ENCODE results near the gene TNNT2. TPM values are rescaled to one million over a fixed set of nuclear protein-coding genes. Genes with fewer than 3 reads are reported as not detected.
A peak's percentile ranks its signal among the peaks of the same experiment; 100 is the strongest.

TNNT2 gene
- total RNA-seq, 1 donor from 2014 or later, result 13.2 TPM

DNA sequence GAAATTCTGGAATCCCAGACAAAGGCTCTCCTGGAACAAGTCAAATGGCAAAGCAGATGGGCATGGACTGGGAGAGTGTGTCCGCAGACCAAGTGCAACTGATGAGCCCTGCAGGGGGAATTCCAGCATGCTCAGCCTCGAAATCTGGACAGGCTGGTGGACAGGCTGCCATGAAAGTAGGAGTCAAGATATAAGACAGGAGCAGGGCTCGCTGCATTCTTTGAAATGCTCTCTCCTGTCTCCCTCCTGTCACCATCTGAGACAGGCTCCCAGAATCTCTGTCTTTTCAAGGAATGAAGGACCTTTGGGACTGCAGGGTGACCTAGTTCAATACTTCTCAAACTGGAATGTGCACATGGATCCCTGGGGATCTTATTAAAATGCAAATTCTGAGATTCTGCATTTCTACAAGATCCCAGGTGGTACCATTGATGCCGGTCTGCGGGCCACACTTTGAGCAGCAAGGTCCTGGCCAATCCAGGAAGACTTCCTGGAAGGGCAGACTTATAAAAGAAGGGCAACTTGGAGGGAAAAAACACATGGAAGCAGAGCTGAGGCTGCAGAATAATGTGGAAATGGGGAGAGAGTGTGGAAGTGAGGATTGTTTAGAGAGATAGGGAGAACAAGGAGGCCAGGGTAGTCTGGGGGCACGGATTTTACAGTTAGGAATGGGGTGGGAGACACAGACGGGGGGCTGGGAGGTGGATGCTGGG lies 29.8 kb downstream of the TNNT2 start:
- Histone ChIP-seq H3K4me1 (peaks cover 10% of the 10 kb centered on the region), H3K27me3 (no peaks in the 10 kb centered on the region), H3K4me3 (no peak overlapping the region), H2AFZ (replicated peaks) (peak overlapping the region; percentile 86), H3K27ac (no peak overlapping the region), H3F3A (ENCODE audit: low read depth) (peaks cover 3% of the 10 kb centered on the region), H3K9me3 (ENCODE audit: low read depth) (no peaks in the 10 kb centered on the region), H3K4me2 (no peak overlapping the region), H3K9ac (no peak overlapping the region), H3K36me3 (no peaks in the 10 kb centered on the region), H3K79me2 (ENCODE audit: low read depth) (no peaks in the 10 kb centered on the region), H4K20me1 (ENCODE audit: low read depth) (no peaks in the 10 kb centered on the region)
- Mint-ChIP-seq H3K36me3 (no peaks in the 10 kb centered on the region), H3K9me3 (no peaks in the 10 kb centered on the region), H3K27ac (no peak overlapping the region), H3K27me3 (ENCODE audit: insufficient read depth, low read depth) (no peaks in the 10 kb centered on the region), H3K4me3 (no peak overlapping the region), H3K4me1 (peaks cover 19% of the 10 kb centered on the region)
- no peak for DNase-seq (ENCODE audit: low spot score)
- TF ChIP-seq EZH2phosphoT487 (IDR thresholded peaks at IDR 0.05) (no peak), EZH2 (IDR thresholded peaks at IDR 0.05) (no peak)
- TF ChIP-seq, protein P1, sequence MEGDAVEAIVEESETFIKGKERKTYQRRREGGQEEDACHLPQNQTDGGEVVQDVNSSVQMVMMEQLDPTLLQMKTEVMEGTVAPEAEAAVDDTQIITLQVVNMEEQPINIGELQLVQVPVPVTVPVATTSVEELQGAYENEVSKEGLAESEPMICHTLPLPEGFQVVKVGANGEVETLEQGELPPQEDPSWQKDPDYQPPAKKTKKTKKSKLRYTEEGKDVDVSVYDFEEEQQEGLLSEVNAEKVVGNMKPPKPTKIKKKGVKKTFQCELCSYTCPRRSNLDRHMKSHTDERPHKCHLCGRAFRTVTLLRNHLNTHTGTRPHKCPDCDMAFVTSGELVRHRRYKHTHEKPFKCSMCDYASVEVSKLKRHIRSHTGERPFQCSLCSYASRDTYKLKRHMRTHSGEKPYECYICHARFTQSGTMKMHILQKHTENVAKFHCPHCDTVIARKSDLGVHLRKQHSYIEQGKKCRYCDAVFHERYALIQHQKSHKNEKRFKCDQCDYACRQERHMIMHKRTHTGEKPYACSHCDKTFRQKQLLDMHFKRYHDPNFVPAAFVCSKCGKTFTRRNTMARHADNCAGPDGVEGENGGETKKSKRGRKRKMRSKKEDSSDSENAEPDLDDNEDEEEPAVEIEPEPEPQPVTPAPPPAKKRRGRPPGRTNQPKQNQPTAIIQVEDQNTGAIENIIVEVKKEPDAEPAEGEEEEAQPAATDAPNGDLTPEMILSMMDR (IDR thresholded peaks at IDR 0.05), result no peak

DNA sequence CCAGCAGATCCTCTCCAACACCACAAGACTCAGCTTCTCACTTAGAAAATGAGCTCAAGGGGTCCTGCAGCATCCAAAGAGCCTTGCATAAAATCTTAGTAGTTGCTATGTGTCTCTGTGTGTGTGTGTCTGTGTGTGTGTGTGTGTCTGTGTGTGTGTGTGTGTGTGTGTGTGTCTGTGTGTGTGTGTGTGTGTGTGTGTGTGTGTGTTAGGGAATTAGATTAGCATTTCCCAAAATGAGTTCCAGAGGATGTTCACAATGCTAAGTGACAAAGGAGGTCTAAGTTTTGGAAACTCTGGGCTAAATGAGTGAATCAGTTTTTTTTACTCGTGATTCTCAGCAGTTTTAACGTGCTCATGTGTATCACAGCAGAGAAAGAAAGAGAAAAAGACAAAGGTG lies 30.5 kb downstream of the TNNT2 start:
- TF ChIP-seq EZH2 (IDR thresholded peaks at IDR 0.05) (no peak), EZH2phosphoT487 (IDR thresholded peaks at IDR 0.05) (no peak)
- TF ChIP-seq, protein P1 (IDR thresholded peaks at IDR 0.05), result no peak
- DNase-seq (ENCODE audit: low spot score), result no peak

DNA sequence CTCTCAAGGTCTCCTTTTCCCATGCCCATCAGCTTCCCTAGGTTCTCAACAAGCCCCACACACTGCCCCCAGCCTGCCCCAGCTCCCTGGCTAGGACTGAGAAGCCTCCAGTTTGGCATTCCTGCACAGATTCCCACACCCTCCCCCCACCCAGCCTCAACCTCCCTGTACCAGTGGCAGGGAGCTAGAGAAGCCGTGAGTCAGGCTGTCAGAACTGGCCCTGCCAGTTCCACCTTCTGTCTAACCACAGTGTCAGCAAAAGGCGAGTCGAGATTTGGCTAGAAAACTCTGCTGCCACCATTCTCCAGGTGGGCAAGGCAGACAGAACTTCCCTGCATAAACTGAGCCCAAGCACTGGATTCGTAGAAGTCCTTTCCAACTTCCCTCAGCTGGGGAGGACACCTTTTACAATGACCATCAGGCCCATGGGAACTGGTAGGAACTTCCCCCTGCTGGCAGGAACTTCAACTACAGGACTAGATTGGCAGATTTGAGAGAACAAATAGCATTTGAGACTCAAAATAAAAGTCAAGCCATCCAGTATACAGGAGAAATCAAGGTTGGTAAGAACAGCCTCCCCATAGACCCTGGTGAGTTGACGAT lies 31.0 kb downstream of the TNNT2 start:
- TF ChIP-seq EZH2 (IDR thresholded peaks at IDR 0.05) (no peak), EZH2phosphoT487 (IDR thresholded peaks at IDR 0.05) (no peak)
- TF ChIP-seq, protein P1 (IDR thresholded peaks at IDR 0.05), result peak; percentile 71
- Histone ChIP-seq H3K27me3 (no peaks in the 10 kb centered on the region), H3K4me3 (no peak overlapping the region), H3K9me3 (ENCODE audit: low read depth) (no peaks in the 10 kb centered on the region), H3F3A (ENCODE audit: low read depth) (peaks cover 3% of the 10 kb centered on the region), H3K79me2 (ENCODE audit: low read depth) (no peaks in the 10 kb centered on the region), H3K27ac (no peak overlapping the region), H3K4me1 (peaks cover 10% of the 10 kb centered on the region), H3K9ac (no peak overlapping the region), H4K20me1 (ENCODE audit: low read depth) (no peaks in the 10 kb centered on the region), H2AFZ (replicated peaks) (peak overlapping the region; percentile 61), H3K36me3 (no peaks in the 10 kb centered on the region), H3K4me2 (no peak overlapping the region)
- Mint-ChIP-seq H3K9me3 (no peaks in the 10 kb centered on the region), H3K36me3 (no peaks in the 10 kb centered on the region), H3K27ac (peak overlapping the region; percentile 31), H3K27me3 (ENCODE audit: insufficient read depth, low read depth) (no peaks in the 10 kb centered on the region), H3K4me3 (no peak overlapping the region), H3K4me1 (peaks cover 19% of the 10 kb centered on the region)
- DNase-seq (ENCODE audit: low spot score), result peak; percentile 80

More for the DNA sequence above, 30.5 kb downstream of the TNNT2 start:
- Histone ChIP-seq H3K27ac (no peak overlapping the region), H3K27me3 (no peaks in the 10 kb centered on the region), H3K4me3 (no peak overlapping the region), H3K9me3 (ENCODE audit: low read depth) (no peaks in the 10 kb centered on the region), H3K4me1 (peaks cover 10% of the 10 kb centered on the region), H4K20me1 (ENCODE audit: low read depth) (no peaks in the 10 kb centered on the region), H3K79me2 (ENCODE audit: low read depth) (no peaks in the 10 kb centered on the region), H3F3A (ENCODE audit: low read depth) (peaks cover 3% of the 10 kb centered on the region), H3K9ac (no peak overlapping the region), H2AFZ (replicated peaks) (peak overlapping the region; percentile 86), H3K4me2 (no peak overlapping the region), H3K36me3 (no peaks in the 10 kb centered on the region)
- no peaks in the 10 kb centered on the region for H3K36me3 Mint-ChIP-seq
- no peaks in the 10 kb centered on the region for H3K27me3 Mint-ChIP-seq (ENCODE audit: insufficient read depth, low read depth)
- no peaks in the 10 kb centered on the region for H3K9me3 Mint-ChIP-seq
- no peak overlapping the region for H3K27ac Mint-ChIP-seq
- H3K4me3 Mint-ChIP-seq, result no peak overlapping the region
- peaks cover 19% of the 10 kb centered on the region for H3K4me1 Mint-ChIP-seq

Data from neural progenitor cell (in vitro differentiated cells).